Ovary (tissue), 9 donors: Measurements from ENCODE around the gene RNF17. TPM values are rescaled to one million over a fixed set of nuclear protein-coding genes. Genes with fewer than 3 reads are reported as not detected.

Source experiments
- DNase-seq, 5 donors: peaks; one replicate each; pipeline ENCODE4 v3.0.0-alpha.2; 2019 to 2020
- H3K27ac ChIP-seq, 2 donors: fragments of 200-600 bp; one replicate each; pipeline versions ENCODE4 v1.5.1 to v1.8.0; 2019 to 2022
- H3K27me3 ChIP-seq: fragments of 200-600 bp; one replicate; pipeline ENCODE4 v1.8.0; 2022
- H3K36me3 ChIP-seq: fragments of 200-600 bp; sonication (generic); one replicate; pipeline ENCODE4 v1.5.1; 2019
- H3K4me1 ChIP-seq: one replicate; pipeline ENCODE4 v1.8.1; 2013; ENCODE audit warnings: mild to moderate bottlenecking, moderate library complexity; ENCODE audit not compliant: insufficient read depth
- H3K4me3 ChIP-seq: fragments of 200-600 bp; sonication (generic); one replicate; pipeline ENCODE4 v1.5.1; 2017
- H3K9me3 ChIP-seq, 2 donors: fragments of 200-600 bp in 1 of 2; sonication (generic) in 1 of 2; one replicate each; pipeline versions ENCODE4 v1.5.1 to v1.8.1; 2013 to 2019; ENCODE audit warnings: mild to moderate bottlenecking in 1 of 2, moderate library complexity in 1 of 2
- CTCF ChIP-seq, 3 donors: fragments of 450-650 bp in 2 of 3; fragments of 200-600 bp in 1 of 3; IDR thresholded peaks; one replicate each; pipeline versions ENCODE4 v1.5.1 to v1.8.0; 2016 to 2022; ENCODE audit warnings: antibody characterized with exemption in 3 of 3, mild to moderate bottlenecking in 1 of 3
- EP300 ChIP-seq: sonication (generic); formaldehyde crosslinking; IDR thresholded peaks from one replicate; pipeline ENCODE4 v1.6.1; 2017; ENCODE audit warnings: antibody characterized with exemption
- POLR2A ChIP-seq: fragments of 450-650 bp; IDR thresholded peaks from one replicate; pipeline ENCODE4 v1.6.1; 2017; ENCODE audit warnings: antibody characterized with exemption, mild to moderate bottlenecking, moderate library complexity
- WGBS, 3 donors: extraction: QIAGEN DNeasy Blood & Tissue Kit in 1 of 3; methylation state at CpG; one replicate each; pipeline versions ENCODE4 v1.1.5 to v1.1.7; 2013 to 2017; 5-methylcytosine and 5-hydroxymethylcytosine counted together
- intact Hi-C, 4 donors: fragments of 100-400 bp; cut with DNase I; formaldehyde crosslinking; loops; one replicate each; pipeline versions ENCODE4 v1.11.0 to v1.15.1; 2022 to 2023
- polyA plus RNA-seq, 2 donors: library from polyadenylated mRNA; stranded (reverse); fragments of 200-250 nt in 1 of 2; fragments of 350-450 nt in 1 of 2; fragmentation: Illumina TruSeq in 1 of 2; extraction: RNeasy Lipid Tissue Mini Kit (QIAGEN cat#74804) in 1 of 2; gene quantifications; one replicate each; pipeline ENCODE4 v1.2.3, GENCODE V29; 2013 to 2014
- total RNA-seq, 7 donors: library from RNA; depleted of rRNA in 2 of 7; stranded (reverse); fragments of >200 nt in 2 of 7; fragmentation: NEBNext Ultra II Directional in 3 of 7; extraction: Animal tissue kit (Norgen Biotek cat#: 25700) in 3 of 7; gene quantifications; one replicate each; pipeline versions ENCODE4 v1.1.0 to v1.2.4, GENCODE V29; 2016 to 2023
- donor health status: DM: no; HTN: no; CAD: no; lungs with moderate emphysema.
- donor health status: DM: no; HTN: no; CAD: no.
- donor health status: Bipolar disorder and iron deficiency.
- donor health status: DM: yes; HTN: yes; CAD: no.
- donor health status: DM: no; HTN: no; CAD: no.
- donor health status: DM: yes; HTN: yes; CAD: no.

The RNF17 gene
- total and polyA plus RNA-seq, 9 donors, result 0.28 to 0.71 TPM; not detected in 7

DNA sequence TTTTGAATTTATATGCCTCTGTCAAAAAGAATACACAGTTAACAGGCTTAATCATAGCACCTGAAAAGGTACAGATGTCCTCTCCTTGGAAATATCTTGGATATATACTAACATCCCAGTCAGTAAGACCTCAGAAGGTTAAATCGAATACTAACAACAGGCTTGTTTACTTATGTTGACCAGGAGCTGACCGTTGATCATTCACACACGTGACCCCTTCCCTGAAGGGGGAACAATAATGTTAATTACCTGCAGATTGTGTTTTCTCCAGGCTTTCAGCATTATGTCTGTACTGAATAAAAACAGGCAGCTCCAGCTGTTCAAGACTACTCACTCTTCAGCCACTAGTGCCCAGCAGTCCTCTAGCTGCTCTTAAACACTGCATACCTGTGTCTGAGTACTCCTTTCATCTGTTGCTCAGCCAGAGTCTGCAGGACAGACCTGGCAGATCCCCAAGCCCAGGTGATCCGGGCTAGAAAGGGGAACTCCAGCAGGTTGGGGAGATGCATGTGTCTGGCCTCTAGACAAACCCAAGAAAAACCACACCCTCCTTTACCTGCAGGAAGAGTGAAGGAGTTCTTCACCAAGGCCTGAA, 163.9 kb downstream of the RNF17 start:
- Histone ChIP-seq H3K4me3 (no peak overlapping the region), H3K9me3 (no peaks in the 10 kb centered on the region), H3K27me3 (no peaks in the 10 kb centered on the region), H3K27ac (no peak overlapping the region), H3K36me3 (no peaks in the 10 kb centered on the region), H3K4me1 (no peaks in the 10 kb centered on the region)
- 61 to 78% (median 65%) methylated on average over 4 of the region's 4 CpGs for WGBS, 3 donors
- intact Hi-C loops, result no loop called here
- TF ChIP-seq EP300, result no peak
- no peak for TF ChIP-seq POLR2A
- no peak for TF ChIP-seq CTCF (IDR thresholded peaks at IDR 0.05)
- no peak for DNase-seq

- Histone ChIP-seq H3K27me3 (no peaks in the 10 kb centered on the region), H3K4me1 (no peaks in the 10 kb centered on the region), H3K36me3 (no peaks in the 10 kb centered on the region), H3K4me3 (no peak overlapping the region), H3K27ac (no peak overlapping the region), H3K9me3 (no peaks in the 10 kb centered on the region)
- intact Hi-C loops, result no loop called here
- 94 to 97% (median 95%) methylated on average over 1 of the region's 1 CpG for WGBS, 3 donors
- DNase-seq, result no peak
- no peak for TF ChIP-seq CTCF (IDR thresholded peaks at IDR 0.05)
- TF ChIP-seq POLR2A, result no peak
- TF ChIP-seq EP300, result no peak
These were observed 165.2 kb downstream of the RNF17 start for GRCh38 chr13:24929196-24929595.

Other genes with a start within 250 kb of the RNF17 start
- gene ATP12A, start 83.8 kb upstream of the RNF17 start, total RNA-seq, result under 1 TPM in 1 of 7 donors, not detected in 6; 0.05 TPM
- not detected for gene ATP12A, start 83.8 kb upstream of the RNF17 start, polyA plus RNA-seq